Liver (tissue), 9 donors: ENCODE measurements around the gene MCM10. TPM values are rescaled to one million over a fixed set of nuclear protein-coding genes. Genes with fewer than 3 reads are reported as not detected.
A peak's percentile ranks its signal among the peaks of the same experiment; 100 is the strongest.

ENCODE experiments used
- DNase-seq: peaks from one replicate; pipeline ENCODE4 v3.0.0-alpha.2; 2017; ENCODE audit warnings: low spot score
- H3K27ac ChIP-seq, 2 donors: one replicate each; pipeline ENCODE4 v1.7.0; 2013; ENCODE audit warnings: inconsistent platforms in 2 of 2, low read length in 2 of 2, control low read depth in 1 of 2, low read depth in 1 of 2, mild to moderate bottlenecking in 1 of 2
- H3K27me3 ChIP-seq, 4 donors: one replicate each; pipeline versions ENCODE4 v1.6.1 to v1.7.0; 2013; ENCODE audit warnings: low read length in 3 of 4, inconsistent platforms in 1 of 4, mild to moderate bottlenecking in 1 of 4, moderate library complexity in 1 of 4; ENCODE audit not compliant: control insufficient read depth in 4 of 4, insufficient read depth in 4 of 4
- H3K36me3 ChIP-seq, 4 donors: one replicate each; pipeline versions ENCODE4 v1.6.1 to v1.7.0; 2013; ENCODE audit warnings: low read length in 3 of 4, mild to moderate bottlenecking in 3 of 4, low read depth in 1 of 4, moderate library complexity in 1 of 4; ENCODE audit not compliant: control insufficient read depth in 4 of 4, insufficient read depth in 3 of 4
- H3K4me1 ChIP-seq, 4 donors: one replicate each; pipeline versions ENCODE4 v1.6.1 to v1.7.0; 2013; ENCODE audit warnings: low read length in 3 of 4, mild to moderate bottlenecking in 3 of 4, moderate library complexity in 1 of 4; ENCODE audit not compliant: control insufficient read depth in 4 of 4, insufficient read depth in 4 of 4
- H3K4me3 ChIP-seq, 3 donors: one replicate each; pipeline versions ENCODE4 v1.6.1 to v1.7.0; 2013; ENCODE audit warnings: low read length in 3 of 3, control low read depth in 1 of 3, low read depth in 1 of 3, mild to moderate bottlenecking in 1 of 3
- H3K9ac ChIP-seq, 2 donors: one replicate each; pipeline ENCODE4 v1.7.0; 2013; ENCODE audit warnings: low read length in 2 of 2, mild to moderate bottlenecking in 2 of 2, moderate library complexity in 2 of 2, control low read depth in 1 of 2, low read depth in 1 of 2
- H3K9me3 ChIP-seq, 4 donors: one replicate each; pipeline versions ENCODE4 v1.6.1 to v1.7.0; 2013; ENCODE audit warnings: low read length in 3 of 4; ENCODE audit not compliant: control insufficient read depth in 4 of 4
- EGR1 ChIP-seq, 2 donors: IDR thresholded peaks; 2 replicates each; pipeline ENCODE4 v1.6.1; 2016 to 2018; ENCODE audit warnings: antibody characterized with exemption in 2 of 2, low read depth in 2 of 2
- FOXA1 ChIP-seq: IDR thresholded peaks from 2 replicates; pipeline ENCODE4 v1.6.1; 2016; ENCODE audit warnings: antibody characterized with exemption
- FOXA2 ChIP-seq: IDR thresholded peaks from 2 replicates; pipeline ENCODE4 v1.6.1; 2016; ENCODE audit warnings: antibody characterized with exemption
- GABPA ChIP-seq, 2 donors: IDR thresholded peaks in 1 of 2; conservative IDR thresholded peaks in 1 of 2; 2 replicates each; pipeline ENCODE4 v1.6.1; 2016; ENCODE audit warnings: antibody characterized with exemption in 2 of 2, mild to moderate bottlenecking in 1 of 2, moderate library complexity in 1 of 2
- HNF4A ChIP-seq, 2 donors: conservative IDR thresholded peaks; 2 replicates each; pipeline ENCODE4 v1.6.1; 2016; ENCODE audit warnings: antibody characterized with exemption in 2 of 2, mild to moderate bottlenecking in 2 of 2
- HNF4G ChIP-seq: IDR thresholded peaks from 2 replicates; pipeline ENCODE4 v1.6.1; 2016; ENCODE audit warnings: antibody characterized with exemption
- JUND ChIP-seq, 2 donors: IDR thresholded peaks; 2 replicates each; pipeline ENCODE4 v1.6.1; 2016; ENCODE audit warnings: antibody characterized with exemption in 2 of 2
- NR2F2 ChIP-seq: IDR thresholded peaks from 2 replicates; pipeline ENCODE4 v1.6.1; 2016; ENCODE audit warnings: antibody characterized with exemption
- RAD21 ChIP-seq, 2 donors: IDR thresholded peaks; 2 replicates each; pipeline ENCODE4 v1.6.1; 2016; ENCODE audit warnings: antibody characterized with exemption in 2 of 2, mild to moderate bottlenecking in 2 of 2
- RXRA ChIP-seq, 2 donors: IDR thresholded peaks; 2 replicates each; pipeline ENCODE4 v1.6.1; 2017 to 2018; ENCODE audit warnings: antibody characterized with exemption in 2 of 2, mild to moderate bottlenecking in 1 of 2
- SP1 ChIP-seq: IDR thresholded peaks from 2 replicates; pipeline ENCODE4 v1.6.1; 2018; ENCODE audit warnings: antibody characterized with exemption, mild to moderate bottlenecking
- TAF1 ChIP-seq: conservative IDR thresholded peaks from 2 replicates; pipeline ENCODE4 v1.6.1; 2016; ENCODE audit warnings: antibody characterized with exemption, mild to moderate bottlenecking
- YY1 ChIP-seq: IDR thresholded peaks from 2 replicates; pipeline ENCODE4 v1.6.1; 2016; ENCODE audit warnings: antibody characterized with exemption, mild to moderate bottlenecking
- WGBS: extraction: QIAGEN DNeasy Blood & Tissue Kit; methylation state at CpG from one replicate; pipeline ENCODE4 v1.1.7; 2013; 5-methylcytosine and 5-hydroxymethylcytosine counted together
- polyA plus RNA-seq, 2 donors: library from polyadenylated mRNA; stranded (reverse) in 1 of 2; unstranded in 1 of 2; fragments of 200-250 nt in 1 of 2; fragments of >200 nt in 1 of 2; fragmentation: Nextera tagmentation in 1 of 2; extraction: Ambion mirVana in 1 of 2; gene quantifications; one replicate each; pipeline versions ENCODE4 v1.2.1 to v1.2.3, GENCODE V29; 2013 to 2015
- total RNA-seq, 2 donors: library from RNA; depleted of rRNA; stranded (reverse); fragments of >200 nt; gene quantifications; one replicate each; pipeline ENCODE4 v1.2.3, GENCODE V29; 2014
- TF ChIP-seq, protein P1 (sequence below): IDR thresholded peaks from 2 replicates; pipeline ENCODE4 v1.6.1; 2016; ENCODE audit warnings: antibody characterized with exemption
- TF ChIP-seq, protein P2 (sequence below): IDR thresholded peaks from 2 replicates; pipeline ENCODE4 v1.6.1; 2016; ENCODE audit warnings: antibody characterized with exemption
- TF ChIP-seq, protein P3 (sequence below): IDR thresholded peaks from 2 replicates; pipeline ENCODE4 v1.6.1; 2016; ENCODE audit warnings: antibody characterized with exemption
- TF ChIP-seq, protein P4 (sequence below): fragments of 150-350 bp; IDR thresholded peaks from 2 replicates; pipeline ENCODE4 v1.5.1; 2017; ENCODE audit warnings: improper control_type of control experiment, low read depth, low read length; ENCODE audit not compliant: missing input control
- TF ChIP-seq, protein P5 (sequence below): IDR thresholded peaks from 2 replicates; pipeline ENCODE4 v1.6.1; 2016; ENCODE audit warnings: antibody characterized with exemption, mild to moderate bottlenecking
- donor health status: healthy.
- donor health status: healthy.
- donor health status: healthy.
- donor health status: healthy.
- donor health status: healthy.

MCM10 gene
- 10 to 100 TPM in 1 of 2 donors, under 1 TPM in 1; under 0.01 to 10.0 TPM for total RNA-seq
- polyA plus RNA-seq = under 1 TPM; 0.32 to 0.37 TPM

DNA sequence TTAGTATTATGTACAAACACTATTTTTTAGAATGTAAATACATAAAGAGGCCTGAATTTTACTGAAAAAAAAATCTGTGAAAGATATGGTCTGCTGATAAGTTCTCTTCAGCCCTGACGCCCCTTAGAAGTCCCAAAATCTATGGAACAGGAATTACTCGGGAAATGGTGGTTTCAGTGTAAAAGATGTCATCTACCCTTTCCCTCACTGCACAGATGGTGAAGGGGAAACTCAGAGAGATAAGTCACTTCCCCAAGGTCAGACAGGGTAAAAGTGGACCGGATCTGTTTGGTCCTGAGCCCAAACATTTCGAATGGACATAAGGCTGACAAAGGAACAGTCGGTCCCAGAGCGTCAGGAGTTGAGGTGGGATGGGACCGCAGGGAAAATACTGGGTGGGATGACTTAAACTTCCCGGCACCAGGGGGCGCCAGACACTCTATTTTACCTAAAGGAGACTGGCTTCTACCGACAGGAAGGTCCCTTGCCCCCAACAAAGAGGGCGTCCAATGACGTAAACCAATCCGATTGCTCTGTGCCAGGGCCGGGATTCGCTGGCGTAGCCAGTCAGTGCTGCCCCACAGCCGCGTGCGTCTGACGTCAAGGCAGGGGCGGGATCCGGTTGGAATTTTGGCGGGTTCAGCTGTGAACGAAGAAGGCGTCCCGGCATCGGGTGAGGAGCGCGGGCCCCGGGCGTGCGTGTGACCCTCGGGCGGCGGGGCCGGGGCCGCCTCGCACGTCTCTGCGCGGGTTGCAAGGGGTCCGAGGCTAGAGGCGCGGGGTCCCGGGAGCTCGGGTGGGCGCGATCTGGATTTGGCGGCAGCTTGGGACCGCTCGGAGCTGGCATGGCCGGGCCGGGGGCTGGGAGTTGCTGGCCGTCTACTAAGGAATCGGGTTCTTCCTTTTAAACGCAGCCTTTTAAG lies at the start of gene MCM10:
TSS of gene MCM10 (plus strand) at position 625 of the 923 bp plus-strand sequence. CDS start 2,645 bp downstream, outside the sequence.
- Histone ChIP-seq H3K4me1 (peaks cover 0 to 14% (median 12%) of the 10 kb centered on the region in 4 donors), H3K36me3 (no peaks in the 10 kb centered on the region), H3K9ac (peak within 1 kb of the TSS; percentile 17 to 69), H3K9me3 (no peaks in the 10 kb centered on the region), H3K4me3 (peak within 1 kb of the TSS; percentile 20 to 64 (median 49)), H3K27ac (no peak within 1 kb of the TSS), H3K27me3 (no peaks in the 10 kb centered on the region)
- DNase-seq = peak; percentile 99
- no peak for TF ChIP-seq EGR1 (IDR thresholded peaks at IDR 0.05; ENCODE audit: low read depth in 2 of 2)
- TF ChIP-seq TAF1 = no peak
- peak; percentile 98 for TF ChIP-seq YY1
- TF ChIP-seq, protein P1, sequence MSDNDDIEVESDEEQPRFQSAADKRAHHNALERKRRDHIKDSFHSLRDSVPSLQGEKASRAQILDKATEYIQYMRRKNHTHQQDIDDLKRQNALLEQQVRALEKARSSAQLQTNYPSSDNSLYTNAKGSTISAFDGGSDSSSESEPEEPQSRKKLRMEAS = peak; percentile 60
- TF ChIP-seq RXRA (IDR thresholded peaks at IDR 0.05) = peak; percentile 59 to 79
- peak; percentile 78 for TF ChIP-seq NR2F2
- no peak for TF ChIP-seq FOXA1
- TF ChIP-seq SP1 = peak; percentile 59
- TF ChIP-seq HNF4G = no peak
- peak; percentile 95 for TF ChIP-seq RAD21 (IDR thresholded peaks at IDR 0.05)
- peak; percentile 40 to 41 for TF ChIP-seq HNF4A (conservative IDR thresholded peaks at IDR 0.05)
- peak; percentile 27 to 65 for TF ChIP-seq JUND (IDR thresholded peaks at IDR 0.05)
- TF ChIP-seq, protein P2, sequence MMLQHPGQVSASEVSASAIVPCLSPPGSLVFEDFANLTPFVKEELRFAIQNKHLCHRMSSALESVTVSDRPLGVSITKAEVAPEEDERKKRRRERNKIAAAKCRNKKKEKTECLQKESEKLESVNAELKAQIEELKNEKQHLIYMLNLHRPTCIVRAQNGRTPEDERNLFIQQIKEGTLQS = peak; percentile 38
- TF ChIP-seq, protein P3, sequence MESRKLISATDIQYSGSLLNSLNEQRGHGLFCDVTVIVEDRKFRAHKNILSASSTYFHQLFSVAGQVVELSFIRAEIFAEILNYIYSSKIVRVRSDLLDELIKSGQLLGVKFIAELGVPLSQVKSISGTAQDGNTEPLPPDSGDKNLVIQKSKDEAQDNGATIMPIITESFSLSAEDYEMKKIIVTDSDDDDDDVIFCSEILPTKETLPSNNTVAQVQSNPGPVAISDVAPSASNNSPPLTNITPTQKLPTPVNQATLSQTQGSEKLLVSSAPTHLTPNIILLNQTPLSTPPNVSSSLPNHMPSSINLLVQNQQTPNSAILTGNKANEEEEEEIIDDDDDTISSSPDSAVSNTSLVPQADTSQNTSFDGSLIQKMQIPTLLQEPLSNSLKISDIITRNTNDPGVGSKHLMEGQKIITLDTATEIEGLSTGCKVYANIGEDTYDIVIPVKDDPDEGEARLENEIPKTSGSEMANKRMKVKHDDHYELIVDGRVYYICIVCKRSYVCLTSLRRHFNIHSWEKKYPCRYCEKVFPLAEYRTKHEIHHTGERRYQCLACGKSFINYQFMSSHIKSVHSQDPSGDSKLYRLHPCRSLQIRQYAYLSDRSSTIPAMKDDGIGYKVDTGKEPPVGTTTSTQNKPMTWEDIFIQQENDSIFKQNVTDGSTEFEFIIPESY = no peak
- TF ChIP-seq FOXA2 = no peak
- TF ChIP-seq, protein P4, sequence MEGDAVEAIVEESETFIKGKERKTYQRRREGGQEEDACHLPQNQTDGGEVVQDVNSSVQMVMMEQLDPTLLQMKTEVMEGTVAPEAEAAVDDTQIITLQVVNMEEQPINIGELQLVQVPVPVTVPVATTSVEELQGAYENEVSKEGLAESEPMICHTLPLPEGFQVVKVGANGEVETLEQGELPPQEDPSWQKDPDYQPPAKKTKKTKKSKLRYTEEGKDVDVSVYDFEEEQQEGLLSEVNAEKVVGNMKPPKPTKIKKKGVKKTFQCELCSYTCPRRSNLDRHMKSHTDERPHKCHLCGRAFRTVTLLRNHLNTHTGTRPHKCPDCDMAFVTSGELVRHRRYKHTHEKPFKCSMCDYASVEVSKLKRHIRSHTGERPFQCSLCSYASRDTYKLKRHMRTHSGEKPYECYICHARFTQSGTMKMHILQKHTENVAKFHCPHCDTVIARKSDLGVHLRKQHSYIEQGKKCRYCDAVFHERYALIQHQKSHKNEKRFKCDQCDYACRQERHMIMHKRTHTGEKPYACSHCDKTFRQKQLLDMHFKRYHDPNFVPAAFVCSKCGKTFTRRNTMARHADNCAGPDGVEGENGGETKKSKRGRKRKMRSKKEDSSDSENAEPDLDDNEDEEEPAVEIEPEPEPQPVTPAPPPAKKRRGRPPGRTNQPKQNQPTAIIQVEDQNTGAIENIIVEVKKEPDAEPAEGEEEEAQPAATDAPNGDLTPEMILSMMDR = peak; percentile 91
- peak; percentile 50 to 79 for TF ChIP-seq GABPA (IDR thresholded peaks at IDR 0.05 in 1 of 2, conservative IDR thresholded peaks at IDR 0.05 in 1 of 2)
- TF ChIP-seq, protein P5, sequence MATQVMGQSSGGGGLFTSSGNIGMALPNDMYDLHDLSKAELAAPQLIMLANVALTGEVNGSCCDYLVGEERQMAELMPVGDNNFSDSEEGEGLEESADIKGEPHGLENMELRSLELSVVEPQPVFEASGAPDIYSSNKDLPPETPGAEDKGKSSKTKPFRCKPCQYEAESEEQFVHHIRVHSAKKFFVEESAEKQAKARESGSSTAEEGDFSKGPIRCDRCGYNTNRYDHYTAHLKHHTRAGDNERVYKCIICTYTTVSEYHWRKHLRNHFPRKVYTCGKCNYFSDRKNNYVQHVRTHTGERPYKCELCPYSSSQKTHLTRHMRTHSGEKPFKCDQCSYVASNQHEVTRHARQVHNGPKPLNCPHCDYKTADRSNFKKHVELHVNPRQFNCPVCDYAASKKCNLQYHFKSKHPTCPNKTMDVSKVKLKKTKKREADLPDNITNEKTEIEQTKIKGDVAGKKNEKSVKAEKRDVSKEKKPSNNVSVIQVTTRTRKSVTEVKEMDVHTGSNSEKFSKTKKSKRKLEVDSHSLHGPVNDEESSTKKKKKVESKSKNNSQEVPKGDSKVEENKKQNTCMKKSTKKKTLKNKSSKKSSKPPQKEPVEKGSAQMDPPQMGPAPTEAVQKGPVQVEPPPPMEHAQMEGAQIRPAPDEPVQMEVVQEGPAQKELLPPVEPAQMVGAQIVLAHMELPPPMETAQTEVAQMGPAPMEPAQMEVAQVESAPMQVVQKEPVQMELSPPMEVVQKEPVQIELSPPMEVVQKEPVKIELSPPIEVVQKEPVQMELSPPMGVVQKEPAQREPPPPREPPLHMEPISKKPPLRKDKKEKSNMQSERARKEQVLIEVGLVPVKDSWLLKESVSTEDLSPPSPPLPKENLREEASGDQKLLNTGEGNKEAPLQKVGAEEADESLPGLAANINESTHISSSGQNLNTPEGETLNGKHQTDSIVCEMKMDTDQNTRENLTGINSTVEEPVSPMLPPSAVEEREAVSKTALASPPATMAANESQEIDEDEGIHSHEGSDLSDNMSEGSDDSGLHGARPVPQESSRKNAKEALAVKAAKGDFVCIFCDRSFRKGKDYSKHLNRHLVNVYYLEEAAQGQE = no peak
- under 1% methylated on average over 56 of the region's 56 CpGs for WGBS
